SK-N-SH (cell line): ENCODE measurements around the gene MVB12B. TPM values are rescaled to one million over a fixed set of nuclear protein-coding genes. Genes with fewer than 3 reads are reported as not detected.
"Not testable (repeated sequence)": the region's sequence is repeated elsewhere in the genome, so short reads cannot be mapped to it uniquely, and the experiment has no call there.

Experiments used
- CTCF ChIA-PET: fragments of 300-600, 350-600 bp; formaldehyde crosslinking; extraction: SDS; loops from one replicate; lab custom pipeline; 2021; lab: Yijun Ruan, JAX
- POLR2A ChIA-PET: fragments of 350-600 bp; sonication (Branson Sonifier 250); formaldehyde crosslinking; extraction: SDS; loops from one replicate; lab custom pipeline; 2020; ENCODE audit warnings: antibody characterized with exemption, inconsistent platforms; lab: Yijun Ruan, JAX
- DNase-seq: peaks from one replicate; pipeline ENCODE4 v3.0.0; 2012
- H2AFZ ChIP-seq: fragments of 200-600 bp; sonication (generic); 2 replicates; pipeline ENCODE4 v1.8.1; 2016; ENCODE audit warnings: antibody characterized with exemption, mild to moderate bottlenecking, low read depth
- H3F3A ChIP-seq: fragments of 200-600 bp; sonication (generic); replicated peaks from 2 replicates; pipeline ENCODE3; 2016; ENCODE audit warnings: antibody characterized with exemption, mild to moderate bottlenecking; ENCODE audit not compliant: insufficient read depth
- H3K27ac ChIP-seq, 2 experiments: fragments of 200-500 bp in 1 of 2; fragments of 200-600 bp in 1 of 2; sonication (Bioruptor generic) in 1 of 2; sonication (generic), shearing (Covaris generic) in 1 of 2; 2 replicates each; pipeline versions ENCODE4 v1.5.1 to v1.6.1; 2014 to 2016; ENCODE audit warnings: low read depth in 2 of 2, inconsistent platforms in 1 of 2, low read length in 1 of 2, mild to moderate bottlenecking in 1 of 2, mixed read lengths in 1 of 2
- H3K27me3 ChIP-seq: fragments of 200-600 bp; sonication (generic), shearing (Covaris generic); 2 replicates; pipeline ENCODE4 v1.6.1; 2016; ENCODE audit warnings: mixed run types; ENCODE audit not compliant: insufficient read depth
- H3K36me3 ChIP-seq, 2 experiments: fragments of 200-500 bp in 1 of 2; fragments of 200-600 bp in 1 of 2; sonication (Bioruptor generic) in 1 of 2; sonication (generic) in 1 of 2; replicated peaks in 1 of 2; 2 replicates each; pipeline versions ENCODE3 to v1.5.1; 2014 to 2016; ENCODE audit warnings: low read length in 1 of 2, mild to moderate bottlenecking in 1 of 2; ENCODE audit not compliant: insufficient read depth in 2 of 2, control insufficient read depth in 1 of 2
- H3K4me1 ChIP-seq, 2 experiments: fragments of 200-500 bp in 1 of 2; fragments of 200-600 bp in 1 of 2; sonication (Bioruptor generic) in 1 of 2; sonication (generic), shearing (Covaris generic) in 1 of 2; 2 replicates each; pipeline versions ENCODE4 v1.5.1 to v1.6.1; 2014 to 2016; ENCODE audit warnings: low read depth in 1 of 2, low read length in 1 of 2, mixed run types in 1 of 2; ENCODE audit not compliant: insufficient read depth in 2 of 2, control insufficient read depth in 1 of 2
- H3K4me2 ChIP-seq: fragments of 200-600 bp; sonication (generic), shearing (Covaris generic); 2 replicates; pipeline ENCODE4 v1.6.1; 2017; ENCODE audit warnings: mixed run types
- H3K4me3 ChIP-seq, 2 experiments: fragments of 200-500 bp in 1 of 2; fragments of 200-600 bp in 1 of 2; sonication (Bioruptor generic) in 1 of 2; sonication (generic), shearing (Covaris generic) in 1 of 2; 2 replicates each; pipeline versions ENCODE4 v1.5.1 to v1.8.1; 2014 to 2016; ENCODE audit warnings: low read depth in 2 of 2, inconsistent platforms in 1 of 2, low read length in 1 of 2, mild to moderate bottlenecking in 1 of 2, mixed read lengths in 1 of 2, moderate library complexity in 1 of 2
- H3K79me2 ChIP-seq: fragments of 200-600 bp; sonication (generic); 2 replicates; pipeline ENCODE4 v1.8.1; 2017; ENCODE audit warnings: mild to moderate bottlenecking; ENCODE audit not compliant: insufficient read depth
- H3K9ac ChIP-seq: fragments of 200-600 bp; sonication (generic); 2 replicates; pipeline ENCODE4 v1.6.1; 2017; ENCODE audit warnings: mixed run types
- H3K9me2 ChIP-seq: fragments of 200-600 bp; sonication (generic); 2 replicates; pipeline ENCODE4 v1.6.1; 2017; ENCODE audit warnings: mixed run types
- H3K9me3 ChIP-seq: fragments of 200-600 bp; sonication (generic); 2 replicates; pipeline ENCODE4 v1.6.1; 2017; ENCODE audit warnings: mixed run types, mild to moderate bottlenecking, moderate library complexity
- H4K20me1 ChIP-seq: fragments of 200-600 bp; sonication (generic); 2 replicates; pipeline ENCODE4 v1.6.1; 2017; ENCODE audit warnings: mild to moderate bottlenecking, mixed run types; ENCODE audit not compliant: insufficient read depth
- CTCF ChIP-seq: fragments of 200-600 bp; sonication (generic); IDR thresholded peaks from 2 replicates; pipeline ENCODE4 v1.6.1; 2017; ENCODE audit warnings: antibody characterized with exemption, mild to moderate bottlenecking, moderate library complexity
- ELF1 ChIP-seq: IDR thresholded peaks from 2 replicates; pipeline ENCODE4 v1.4.0; 2012
- MAX ChIP-seq: IDR thresholded peaks from 2 replicates; pipeline ENCODE4 v1.4.0; 2012; ENCODE audit warnings: low read depth
- SMC3 ChIP-seq: IDR thresholded peaks from 2 replicates; pipeline ENCODE4 v1.6.1; 2012; ENCODE audit warnings: low read depth, low read length, improper control_type of control experiment
- WGBS: methylation state at CpG from one replicate; pipeline ENCODE4 v1.1.6; 2017; ENCODE audit warnings: low lambda C conversion rate; 5-methylcytosine and 5-hydroxymethylcytosine counted together
- polyA plus RNA-seq, 3 experiments: library from polyadenylated mRNA; depleted of rRNA; stranded (reverse); fragments of >200 nt; gene quantifications; 2 replicates each; pipeline ENCODE4 v1.2.3, GENCODE V29; 2012
- small RNA-seq, 7 experiments: library from RNA; depleted of rRNA; stranded (forward); fragments of <200 nt; gene quantifications; one replicate each; pipeline ENCODE3, GENCODE V24; 2012

MVB12B gene
- polyA plus RNA-seq, 1 of the 3 experiments (the other 2 are of a cell fraction) = 5.1 TPM

- TF ChIP-seq MAX (no peak), ELF1 (no peak)
Measured at GRCh38 chr9:126554292-126554691, 227.7 kb downstream of the MVB12B start (continued).

- not testable (repeated sequence) for H3K9ac ChIP-seq, H2AFZ ChIP-seq, H3K36me3 ChIP-seq, H3K4me2 ChIP-seq, H3K27me3 ChIP-seq, H3K27ac ChIP-seq, H3K9me3 ChIP-seq, H3K9me2 ChIP-seq, H3K4me3 ChIP-seq, H3F3A ChIP-seq, H3K79me2 ChIP-seq, H4K20me1 ChIP-seq, DNase-seq
- TF ChIP-seq CTCF (peak; percentile 37; the same call in 1 of the 2 replicates), SMC3 (0 out of 2 replicates have a peak, but pooled peaks have one; percentile 2)
- peaks cover 0 to 25% of the 10 kb centered on the region in 2 experiments; a peak in 2 of 4 replicates for H3K4me1 ChIP-seq
- POLR2A ChIA-PET = interaction anchor here (0.7 to 1.6 kb wide), 2 partner anchors 23 to 1759 kb away, joined by 3 to 4 read pairs; no protein-coding TSS in a partner anchor
- 85% methylated on average over 13 of the region's 13 CpGs for WGBS
- CTCF ChIA-PET = interaction anchor here (1.1 to 21.5 kb wide), 6 partner anchors 9 to 58 kb away, joined by 3 to 739 read pairs (median 46); no protein-coding TSS in a partner anchor
Measured at GRCh38 chr9:126555421-126555820, 228.8 kb downstream of the MVB12B start.

Small RNA genes within 50 kb of the gene (small RNA-seq; reads per million reads assigned to genes)
- gene RF00108 = 0 to 0.11 (median 0) reads per million in 7 experiments
